Activated T-helper 17 cell treated with anti-CD3 and anti-CD28 coated beads, Interleukin-2, amount 50 U/mL, for 72 hours (primary cell): Measurements from ENCODE around the gene STXBP2. TPM values are rescaled to one million over a fixed set of nuclear protein-coding genes. Genes with fewer than 3 reads are reported as not detected.

Experiments
- ATAC-seq: fragments of 150-1000 bp; cut with Tn5 transposase; replicated peaks from 2 replicates; pipeline ENCODE4 v1.10.0; 2021; ENCODE audit warnings: mild to moderate bottlenecking, moderate library complexity
- H3K27ac Mint-ChIP-seq: one replicate; pipeline ENCODE4 v1.8.0; 2022; ENCODE audit warnings: mixed read lengths
- H3K27me3 Mint-ChIP-seq: one replicate; pipeline ENCODE4 v1.8.0; 2022; ENCODE audit warnings: mixed read lengths
- H3K36me3 Mint-ChIP-seq: one replicate; pipeline ENCODE4 v1.8.0; 2022; ENCODE audit warnings: low read depth, mild to moderate bottlenecking, mixed read lengths
- H3K4me1 Mint-ChIP-seq: one replicate; pipeline ENCODE4 v1.8.0; 2022; ENCODE audit warnings: mixed read lengths
- H3K4me3 Mint-ChIP-seq: one replicate; pipeline ENCODE4 v1.8.0; 2022; ENCODE audit warnings: mild to moderate bottlenecking, mixed read lengths
- H3K9me3 Mint-ChIP-seq: one replicate; pipeline ENCODE4 v1.8.0; 2022; ENCODE audit warnings: mixed read lengths
- total RNA-seq, 2 donors: library from RNA; stranded (reverse); gene quantifications; one replicate each; pipeline ENCODE4 v1.2.3, GENCODE V29; 2022

STXBP2 gene
- total RNA-seq, 2 donors from 2014 or later: 113 to 154 TPM

DNA sequence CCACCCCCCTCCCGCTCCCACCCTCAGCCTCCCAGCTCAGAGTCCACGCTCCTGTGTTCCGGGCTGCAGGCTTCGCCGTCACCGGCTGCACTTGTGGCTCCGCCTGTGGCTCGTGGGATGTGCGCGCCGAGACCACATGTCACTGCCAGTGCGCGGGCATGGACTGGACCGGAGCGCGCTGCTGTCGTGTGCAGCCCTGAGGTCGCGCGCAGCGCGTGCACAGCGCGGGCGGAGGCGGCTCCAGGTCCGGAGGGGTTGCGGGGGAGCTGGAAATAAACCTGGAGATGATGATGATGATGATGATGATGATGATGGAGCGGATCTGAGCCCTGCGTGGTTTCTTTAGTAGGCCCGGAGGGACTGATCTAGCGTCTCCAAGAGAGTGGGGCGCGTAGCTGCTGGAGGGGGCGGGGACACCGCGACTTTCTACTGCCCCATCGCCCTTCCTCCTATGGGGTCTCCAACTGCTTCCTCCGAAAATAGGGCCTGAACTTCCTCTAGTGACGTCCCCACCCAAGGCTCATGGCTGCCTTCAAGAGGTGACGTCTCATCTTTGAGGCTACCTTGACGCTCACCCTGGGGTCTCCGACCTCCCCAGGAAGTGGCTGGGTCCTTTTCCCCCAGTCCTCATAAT is 33.4 kb downstream of the STXBP2 start:
- Mint-ChIP-seq H3K27ac (no peak overlapping the region), H3K4me3 (peak overlapping the region; percentile 42), H3K4me1 (no peaks in the 10 kb centered on the region), H3K36me3 (no peaks in the 10 kb centered on the region), H3K9me3 (no peaks in the 10 kb centered on the region), H3K27me3 (peaks cover 22% of the 10 kb centered on the region)
- ATAC-seq: no peak

DNA sequence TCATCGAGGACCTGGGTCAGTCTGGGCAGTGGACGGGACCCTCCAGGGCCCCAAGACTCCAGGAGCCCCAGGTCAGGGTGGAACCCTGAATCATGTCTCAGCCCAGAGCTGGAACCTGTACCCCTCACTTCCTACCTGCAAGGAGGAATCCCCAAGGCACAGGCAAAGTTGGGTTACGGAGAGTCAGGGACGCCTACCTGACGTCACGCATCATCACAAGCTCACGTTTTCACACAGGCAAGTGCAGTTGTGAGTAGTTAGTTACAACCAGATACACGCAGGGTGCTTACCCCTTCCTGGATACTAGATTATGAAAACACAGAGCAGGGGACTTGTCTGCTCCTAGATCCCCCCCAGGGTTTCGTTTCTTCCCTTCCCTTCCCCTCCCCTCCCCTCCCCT is 33.9 kb downstream of the STXBP2 start:
- no peaks in the 10 kb centered on the region for H3K36me3 Mint-ChIP-seq
- peak overlapping the region; percentile 42 for H3K4me3 Mint-ChIP-seq
- no peak for ATAC-seq
- H3K9me3 Mint-ChIP-seq: no peaks in the 10 kb centered on the region
- peaks cover 2% of the 10 kb centered on the region for H3K4me1 Mint-ChIP-seq
- no peak overlapping the region for H3K27ac Mint-ChIP-seq
- H3K27me3 Mint-ChIP-seq: peaks cover 24% of the 10 kb centered on the region

DNA sequence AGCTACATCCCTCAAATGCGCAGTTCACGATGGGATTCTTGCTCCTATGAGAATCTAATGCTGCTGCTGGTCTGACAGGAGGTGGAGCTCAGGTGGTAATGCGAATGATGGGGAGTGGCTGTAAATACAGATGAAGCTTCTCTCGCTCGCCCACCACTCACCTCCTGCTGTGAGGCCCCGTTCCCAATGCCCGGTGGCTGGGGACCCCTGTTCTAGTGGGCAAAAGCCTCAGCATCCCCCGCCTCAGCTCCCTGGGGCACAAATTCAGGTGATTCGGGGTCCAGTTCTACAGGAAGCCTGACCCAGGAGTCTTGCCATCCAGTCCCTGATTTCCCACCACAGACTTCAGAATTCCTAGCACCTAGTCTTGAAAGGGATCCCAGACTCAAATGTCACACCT is 35.6 kb downstream of the STXBP2 start:
- Mint-ChIP-seq H3K4me3 (no peak overlapping the region), H3K27ac (no peak overlapping the region), H3K4me1 (peaks cover 5% of the 10 kb centered on the region), H3K9me3 (no peaks in the 10 kb centered on the region), H3K27me3 (peaks cover 27% of the 10 kb centered on the region), H3K36me3 (no peaks in the 10 kb centered on the region)
- ATAC-seq: no peak

DNA sequence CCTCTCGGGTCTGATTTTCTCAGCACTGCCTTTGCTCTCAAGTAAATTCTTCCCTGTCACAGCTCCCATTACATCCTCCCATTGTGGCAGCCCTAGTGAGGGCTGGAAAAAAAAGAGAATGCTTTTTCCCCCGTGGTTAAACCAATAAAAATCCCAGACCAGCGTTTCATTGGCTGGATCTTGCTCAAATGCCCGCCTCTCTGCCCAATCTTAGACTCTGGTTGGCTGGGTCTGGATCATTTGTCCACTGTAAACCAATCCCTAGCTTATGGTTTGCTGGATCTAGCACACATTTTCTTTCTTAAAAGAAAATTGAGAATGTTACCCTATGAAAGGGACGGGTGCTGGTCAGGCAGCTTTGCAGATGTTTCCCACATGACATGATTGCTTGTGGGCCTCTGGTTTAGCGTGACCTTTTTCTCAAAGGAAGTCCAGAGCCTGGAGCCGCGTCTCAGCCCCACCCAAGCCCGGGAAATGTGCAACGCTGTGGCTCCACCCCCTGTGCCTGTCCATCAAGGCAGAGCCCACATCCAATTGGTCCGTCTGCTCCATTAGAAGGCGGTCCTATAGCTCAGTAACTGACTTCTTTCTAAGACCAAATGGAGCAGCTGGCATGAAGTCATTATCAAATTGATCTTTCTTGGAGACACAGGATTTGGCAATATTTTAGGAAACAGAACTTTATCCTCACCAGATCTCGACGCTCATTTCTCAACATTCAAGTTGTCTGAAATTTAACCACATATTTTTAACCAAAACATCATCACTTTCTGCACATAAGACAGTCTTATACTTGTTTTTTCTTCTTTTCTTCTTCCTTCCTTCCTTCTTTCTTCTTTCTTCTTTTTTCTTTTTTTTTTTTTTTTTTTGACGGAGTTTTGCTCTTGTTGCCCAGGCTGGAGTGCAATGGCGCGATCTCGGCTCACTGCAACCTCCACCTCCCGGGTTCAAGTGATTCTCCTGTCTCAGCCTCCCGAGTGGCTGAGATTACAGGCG is 37.4 kb downstream of the STXBP2 start:
- no peak overlapping the region for H3K4me3 Mint-ChIP-seq
- H3K27ac Mint-ChIP-seq: no peak overlapping the region
- no peaks in the 10 kb centered on the region for H3K36me3 Mint-ChIP-seq
- no peaks in the 10 kb centered on the region for H3K9me3 Mint-ChIP-seq
- ATAC-seq: peak; percentile 30
- H3K4me1 Mint-ChIP-seq: peaks cover 9% of the 10 kb centered on the region
- H3K27me3 Mint-ChIP-seq: peaks cover 27% of the 10 kb centered on the region

DNA sequence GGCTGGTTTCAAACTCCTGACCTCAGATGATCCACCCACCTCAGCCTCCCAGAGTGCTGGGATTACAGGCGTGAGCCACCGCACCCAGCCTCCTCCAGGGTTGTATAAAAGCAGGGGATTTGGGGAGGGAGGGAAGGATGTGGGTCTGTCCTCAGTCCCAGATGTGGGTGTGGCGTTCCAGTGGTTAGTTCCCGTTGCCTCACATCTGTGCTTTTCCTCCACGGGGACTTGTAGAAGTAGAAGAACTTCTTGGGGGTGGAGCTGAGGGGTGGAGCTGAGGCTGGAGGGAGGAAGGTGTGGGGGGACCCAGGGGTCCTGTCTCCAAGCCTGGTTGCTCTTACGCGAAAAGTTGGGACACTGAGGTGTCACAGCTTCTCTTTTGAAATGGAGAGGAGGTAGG is 39.5 kb downstream of the STXBP2 start:
- Mint-ChIP-seq H3K36me3 (peaks cover 4% of the 10 kb centered on the region), H3K4me1 (peaks cover 15% of the 10 kb centered on the region), H3K27me3 (peaks cover 23% of the 10 kb centered on the region), H3K4me3 (peak overlapping the region; percentile 13), H3K9me3 (no peaks in the 10 kb centered on the region), H3K27ac (no peak overlapping the region)
- ATAC-seq: no peak

DNA sequence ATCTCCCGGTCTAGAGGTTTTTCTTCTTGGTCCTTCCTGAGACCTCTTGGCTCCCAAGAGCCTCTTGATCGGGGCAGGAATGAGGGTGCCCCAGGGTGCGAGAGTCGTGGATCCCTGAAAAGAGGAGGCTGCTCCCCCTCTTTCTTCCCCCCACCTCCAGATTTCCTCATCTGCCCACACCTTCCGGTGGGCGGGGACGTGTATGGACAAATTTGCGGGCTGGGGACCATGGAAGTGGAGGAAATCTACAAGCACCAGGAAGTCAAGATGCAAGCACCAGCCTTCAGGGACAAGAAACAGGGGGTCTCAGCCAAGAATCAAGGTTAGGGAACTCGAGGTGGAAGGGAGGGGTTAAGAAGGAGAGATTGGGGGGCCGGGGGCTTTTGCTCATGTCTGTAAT is 39.9 kb downstream of the STXBP2 start, which contains the start of gene MCEMP1:
Gene MCEMP1 (plus strand): TSS at position 237 of the 400 bp plus-strand sequence. CDS start 31 bp downstream, at position 268.
- H3K27ac Mint-ChIP-seq: no peak within 1 kb of the TSS
- peaks cover 15% of the 10 kb centered on the region for H3K4me1 Mint-ChIP-seq
- no peak for ATAC-seq
- peak within 1 kb of the TSS; percentile 13 for H3K4me3 Mint-ChIP-seq
- peaks cover 9% of the 10 kb centered on the region for H3K36me3 Mint-ChIP-seq
- H3K27me3 Mint-ChIP-seq: peaks cover 21% of the 10 kb centered on the region
- no peaks in the 10 kb centered on the region for H3K9me3 Mint-ChIP-seq

DNA sequence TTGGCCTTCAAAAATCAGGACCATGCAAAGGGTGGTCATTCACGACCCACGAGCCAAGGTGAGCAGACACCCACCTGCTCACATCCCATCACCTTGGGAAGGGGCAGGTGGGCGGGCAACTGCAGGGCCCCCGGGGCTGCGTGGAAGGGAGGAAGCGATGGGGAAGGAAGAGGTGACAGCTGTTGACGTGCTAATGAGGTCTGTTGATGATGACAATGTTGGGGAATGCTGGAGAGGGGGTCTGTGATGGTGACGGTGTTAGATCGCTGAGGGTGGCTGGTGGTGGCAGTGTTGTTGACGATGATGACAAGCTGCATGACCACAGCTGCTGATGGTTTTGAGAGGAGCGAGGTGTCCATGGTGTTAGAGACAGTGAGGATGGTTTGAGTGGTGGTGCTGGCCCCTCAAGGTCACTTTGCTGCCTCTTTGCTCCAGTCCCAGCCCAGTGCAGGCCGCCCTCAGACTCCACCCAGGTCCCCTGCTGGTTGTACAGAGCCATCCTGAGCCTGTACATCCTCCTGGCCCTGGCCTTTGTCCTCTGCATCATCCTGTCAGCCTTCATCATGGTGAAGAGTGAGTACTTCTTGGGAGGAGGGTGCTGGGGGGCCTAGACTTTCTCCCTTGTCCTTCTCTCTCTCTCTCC is 40.9 kb downstream of the STXBP2 start:
- Mint-ChIP-seq H3K4me3 (peak overlapping the region; percentile 32), H3K4me1 (peaks cover 15% of the 10 kb centered on the region), H3K36me3 (peaks cover 16% of the 10 kb centered on the region), H3K27me3 (peaks cover 19% of the 10 kb centered on the region), H3K27ac (no peak overlapping the region), H3K9me3 (no peaks in the 10 kb centered on the region)
- no peak for ATAC-seq

DNA sequence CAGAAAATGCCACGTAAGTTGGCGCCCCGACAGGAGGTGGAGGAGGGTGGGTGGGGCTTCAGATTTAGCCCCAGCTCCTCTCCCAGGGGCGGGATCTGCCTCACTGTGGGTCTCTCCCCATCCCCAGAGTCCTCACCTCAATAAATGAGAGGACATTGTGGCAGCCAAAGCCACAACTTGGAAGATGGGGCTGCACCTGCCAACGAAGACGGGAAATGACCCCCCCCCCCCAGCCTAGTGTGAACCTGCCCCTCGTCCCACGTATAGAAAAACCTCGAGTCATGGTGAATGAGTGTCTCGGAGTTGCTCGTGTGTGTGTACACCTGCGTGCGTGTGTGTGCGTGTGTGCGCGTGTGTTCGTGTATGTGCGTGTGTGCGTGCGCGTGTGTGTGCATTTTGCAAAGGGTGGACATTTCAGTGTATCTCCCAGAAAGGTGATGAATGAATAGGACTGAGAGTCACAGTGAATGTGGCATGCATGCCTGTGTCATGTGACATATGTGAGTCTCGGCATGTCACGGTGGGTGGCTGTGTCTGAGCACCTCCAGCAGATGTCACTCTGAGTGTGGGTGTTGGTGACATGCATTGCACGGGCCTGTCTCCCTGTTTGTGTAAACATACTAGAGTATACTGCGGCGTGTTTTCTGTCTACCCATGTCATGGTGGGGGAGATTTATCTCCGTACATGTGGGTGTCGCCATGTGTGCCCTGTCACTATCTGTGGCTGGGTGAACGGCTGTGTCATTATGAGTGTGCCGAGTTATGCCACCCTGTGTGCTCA is 42.3 kb downstream of the STXBP2 start:
- H3K36me3 Mint-ChIP-seq: peaks cover 30% of the 10 kb centered on the region
- peak overlapping the region; percentile 65 for H3K4me3 Mint-ChIP-seq
- no peaks in the 10 kb centered on the region for H3K9me3 Mint-ChIP-seq
- peaks cover 15% of the 10 kb centered on the region for H3K4me1 Mint-ChIP-seq
- peak overlapping the region; percentile 86 for H3K27ac Mint-ChIP-seq
- peak; percentile 72 for ATAC-seq
- H3K27me3 Mint-ChIP-seq: peaks cover 11% of the 10 kb centered on the region

DNA sequence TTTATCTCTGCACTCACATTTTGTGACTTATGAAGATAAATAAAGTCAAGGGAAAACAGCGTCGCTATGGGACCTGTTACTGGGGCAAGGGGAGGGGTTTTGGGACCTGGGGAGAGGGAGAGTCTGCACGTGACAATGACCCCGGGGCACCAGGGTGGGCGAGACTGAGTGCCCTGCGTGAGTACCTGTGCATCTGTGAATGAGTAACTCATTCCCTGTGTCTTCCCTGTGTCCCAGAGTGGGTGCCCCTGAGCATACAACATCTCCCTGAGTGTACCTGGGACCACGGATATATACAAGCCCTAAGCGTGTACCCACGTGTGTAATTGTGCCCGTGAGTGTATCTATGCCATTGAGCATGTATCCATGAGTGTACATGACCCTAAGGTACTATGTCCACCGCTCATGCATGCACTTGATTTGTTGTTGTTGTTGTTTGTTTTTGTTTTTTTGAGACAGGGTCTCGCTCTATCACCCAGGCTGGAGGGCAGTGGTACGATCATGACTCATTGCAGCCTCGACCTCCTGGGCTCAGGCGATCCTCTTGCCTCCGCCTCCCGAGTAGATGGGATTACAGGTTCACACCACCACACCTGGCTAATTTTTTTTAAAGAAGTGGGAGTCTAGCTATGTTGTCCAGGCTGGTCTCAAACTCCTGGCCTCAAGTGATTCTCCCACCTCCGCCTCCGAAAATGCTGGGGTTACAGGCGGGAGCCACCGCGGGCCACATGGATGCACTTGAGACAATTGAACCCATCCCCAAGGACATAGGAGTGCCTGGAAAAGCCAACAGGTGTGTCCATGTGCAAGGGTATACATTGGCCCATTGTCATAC is 43.1 kb downstream of the STXBP2 start:
- H3K36me3 Mint-ChIP-seq: peaks cover 33% of the 10 kb centered on the region
- H3K4me3 Mint-ChIP-seq: peak overlapping the region; percentile 65
- peaks cover 15% of the 10 kb centered on the region for H3K4me1 Mint-ChIP-seq
- ATAC-seq: no peak
- no peaks in the 10 kb centered on the region for H3K9me3 Mint-ChIP-seq
- peaks cover 11% of the 10 kb centered on the region for H3K27me3 Mint-ChIP-seq
- peak overlapping the region; percentile 86 for H3K27ac Mint-ChIP-seq

DNA sequence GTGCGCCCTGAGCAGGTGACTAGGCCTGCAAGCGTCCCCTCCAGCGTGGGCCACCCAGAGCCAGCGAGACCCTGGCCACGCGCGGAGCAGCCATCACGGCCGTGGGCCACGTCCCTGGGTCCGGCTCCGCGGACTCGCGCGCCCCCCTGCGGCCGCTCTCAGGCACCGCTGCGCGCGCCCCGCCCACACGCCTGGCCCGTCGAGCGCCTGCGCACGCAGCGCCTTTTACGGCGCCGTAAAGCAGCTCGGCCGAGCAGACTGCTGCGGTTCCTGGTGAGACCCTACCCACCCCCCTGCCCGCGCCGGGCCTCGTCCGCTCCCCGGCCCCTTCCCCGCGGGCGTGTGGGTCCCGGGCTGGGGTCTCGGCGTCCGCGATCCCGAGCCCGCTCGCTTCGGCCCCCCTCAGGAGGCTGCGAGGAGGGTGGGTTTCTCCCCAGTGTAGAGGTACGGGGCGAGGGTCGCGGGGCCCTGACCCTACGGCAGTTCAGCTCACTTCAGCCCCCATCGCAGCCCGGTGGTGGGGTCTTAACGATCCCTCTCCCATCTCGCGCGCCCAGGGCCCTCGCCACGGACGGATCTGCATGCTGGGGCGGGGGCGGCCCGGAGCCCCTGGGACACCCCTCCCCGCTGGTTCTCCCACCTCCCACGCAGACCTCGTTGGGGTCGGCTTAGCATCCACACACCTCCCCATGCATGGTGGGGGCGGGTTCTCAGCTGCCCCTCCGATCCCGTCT is 43.9 kb downstream of the STXBP2 start, which contains the start of gene TRAPPC5:
Gene TRAPPC5 (plus strand): TSS at position 228 of the 734 bp plus-strand sequence. CDS start 1,421 bp downstream, outside the sequence.
- Mint-ChIP-seq H3K9me3 (no peaks in the 10 kb centered on the region), H3K4me1 (peaks cover 13% of the 10 kb centered on the region), H3K36me3 (peaks cover 39% of the 10 kb centered on the region), H3K27ac (peak within 1 kb of the TSS; percentile 93), H3K4me3 (peak within 1 kb of the TSS; percentile 86), H3K27me3 (peaks cover 9% of the 10 kb centered on the region)
- peak; percentile 43 for ATAC-seq

DNA sequence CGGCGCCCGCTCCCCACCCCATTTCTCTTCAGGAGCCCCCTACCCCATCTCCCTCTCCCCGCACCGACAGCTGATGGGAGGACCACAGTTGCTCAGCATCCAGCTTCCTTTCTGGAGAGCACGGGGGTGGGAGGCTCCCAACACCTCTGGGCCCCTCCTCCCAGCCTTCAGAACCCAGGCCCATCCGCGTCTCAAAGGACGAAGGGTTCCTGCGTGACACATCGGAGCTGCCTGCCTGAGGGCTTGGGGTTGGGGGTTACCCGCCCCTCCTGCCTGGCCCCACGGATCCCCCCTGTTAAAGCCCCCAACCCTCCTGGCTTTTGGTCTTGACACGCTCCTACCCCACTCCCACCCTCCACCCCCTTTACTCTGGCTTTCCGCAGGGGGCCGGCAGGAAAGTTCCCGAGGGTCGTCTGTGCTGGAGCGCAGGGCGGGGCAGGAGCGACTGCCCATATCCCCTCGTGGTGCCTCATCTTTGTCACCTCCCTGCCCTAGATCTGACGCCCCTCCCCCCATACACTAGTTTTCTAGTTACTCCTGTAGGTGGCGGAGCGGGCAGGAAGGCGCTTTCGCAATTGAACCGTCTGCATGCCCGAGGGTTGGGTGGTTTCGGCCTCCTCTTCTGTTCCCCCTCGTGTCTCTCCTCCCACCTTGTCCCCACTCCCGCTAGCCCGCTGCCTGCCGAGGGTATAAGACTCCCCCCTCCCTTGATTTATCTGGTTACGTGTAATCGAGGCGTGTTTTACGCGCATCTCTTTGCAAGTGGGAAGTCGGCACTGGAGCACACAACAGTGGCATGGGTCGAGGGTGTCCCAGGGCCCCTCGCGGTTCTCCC is 44.6 kb downstream of the STXBP2 start:
- H3K4me1 Mint-ChIP-seq: peaks cover 10% of the 10 kb centered on the region

More for the DNA sequence above, 44.6 kb downstream of the STXBP2 start:
- ATAC-seq: peak; percentile 47
- H3K27me3 Mint-ChIP-seq: peaks cover 7% of the 10 kb centered on the region
- H3K4me3 Mint-ChIP-seq: peak overlapping the region; percentile 86
- H3K36me3 Mint-ChIP-seq: peaks cover 39% of the 10 kb centered on the region
- peak overlapping the region; percentile 93 for H3K27ac Mint-ChIP-seq
- no peaks in the 10 kb centered on the region for H3K9me3 Mint-ChIP-seq
